Natural killer cell (primary cell): Measurements from ENCODE around the gene EPB41L4B. TPM values are rescaled to one million over a fixed set of nuclear protein-coding genes. Genes with fewer than 3 reads are reported as not detected.

Experiments
- ATAC-seq, 3 donors: fragments of 150-1000 bp in 2 of 3; fragments of 200-7000 bp in 1 of 3; cut with Tn5 transposase; 1 replicate in 1 of 3; 2 replicates in 2 of 3; pipeline ENCODE4 v1.10.0; 2021; ENCODE audit warnings: mild to moderate bottlenecking in 2 of 3, moderate library complexity in 2 of 3
- DNase-seq, 2 donors: peaks; one replicate each; pipeline versions ENCODE4 v3.0.0 to v3.0.0-alpha.2; 2013 to 2021; ENCODE audit warnings: mixed read lengths in 1 of 2
- H3K27ac ChIP-seq: one replicate; pipeline ENCODE4 v1.5.1; 2013; ENCODE audit warnings: mild to moderate bottlenecking, low read length
- H3K27me3 ChIP-seq: one replicate; pipeline ENCODE4 v1.6.1; 2013; ENCODE audit warnings: low read length; ENCODE audit not compliant: control insufficient read depth, insufficient read depth
- H3K36me3 ChIP-seq: one replicate; pipeline ENCODE4 v1.6.1; 2013; ENCODE audit warnings: low read length; ENCODE audit not compliant: control insufficient read depth, insufficient read depth
- H3K4me1 ChIP-seq: one replicate; pipeline ENCODE4 v1.6.1; 2013; ENCODE audit warnings: low read length; ENCODE audit not compliant: control insufficient read depth, insufficient read depth
- H3K4me3 ChIP-seq: one replicate; pipeline ENCODE4 v1.5.1; 2013; ENCODE audit warnings: low read length
- H3K9me3 ChIP-seq: one replicate; pipeline ENCODE4 v1.6.1; 2013; ENCODE audit warnings: low read length; ENCODE audit not compliant: control insufficient read depth, insufficient read depth
- H3K27ac Mint-ChIP-seq, 2 donors: one replicate each; pipeline ENCODE4 v1.8.0; 2022; ENCODE audit warnings: mild to moderate bottlenecking in 2 of 2, mixed read lengths in 2 of 2, moderate library complexity in 1 of 2
- H3K27me3 Mint-ChIP-seq, 2 donors: one replicate each; pipeline ENCODE4 v1.8.0; 2022; ENCODE audit warnings: low read depth in 2 of 2, mixed read lengths in 2 of 2
- H3K36me3 Mint-ChIP-seq: one replicate; pipeline ENCODE4 v1.8.0; 2022; ENCODE audit warnings: mixed read lengths
- H3K4me1 Mint-ChIP-seq, 2 donors: one replicate each; pipeline ENCODE4 v1.8.0; 2022; ENCODE audit warnings: mixed read lengths in 2 of 2
- H3K4me3 Mint-ChIP-seq: one replicate; pipeline ENCODE4 v1.8.0; 2022; ENCODE audit warnings: mild to moderate bottlenecking, moderate library complexity, mixed read lengths
- H3K9me3 Mint-ChIP-seq, 2 donors: one replicate each; pipeline ENCODE4 v1.8.0; 2022; ENCODE audit warnings: mixed read lengths in 2 of 2
- CTCF ChIP-seq: fragments of 200-600 bp; IDR thresholded peaks from one replicate; pipeline ENCODE4 v1.8.0; 2022; ENCODE audit warnings: antibody characterized with exemption
- WGBS: methylation state at CpG from one replicate; pipeline ENCODE4 v1.1.7; 2013; ENCODE audit warnings: missing lambda C conversion rate; ENCODE audit not compliant: insufficient coverage; 5-methylcytosine and 5-hydroxymethylcytosine counted together
- intact Hi-C: fragments of 100-400 bp; cut with micrococcal nuclease; formaldehyde crosslinking; loops from one replicate; pipeline ENCODE4 v1.14.2; 2022
- total RNA-seq, 4 donors: library from RNA; stranded (reverse); fragments of 120-200 nt in 1 of 4; gene quantifications; one replicate each; pipeline versions ENCODE4 v1.2.3 to v1.2.4, GENCODE V29; 2013 to 2022

Gene EPB41L4B
- total RNA-seq, 3 donors from 2014 or later (not counting 1 experiment from before 2014, with no cell fraction given), result not detected

GRCh38 chr9:109323771-109324170 lies 2.9 kb upstream of the EPB41L4B start:
- H3K27me3 ChIP-seq, result peaks cover 14% of the 10 kb centered on the region
- peaks cover 5 to 11% of the 10 kb centered on the region in 2 donors for H3K4me1 Mint-ChIP-seq
- H3K4me3 ChIP-seq, result no peak overlapping the region
- no peaks in the 10 kb centered on the region for H3K9me3 Mint-ChIP-seq
- DNase-seq, result no peak
- no peaks in the 10 kb centered on the region for H3K9me3 ChIP-seq
- ATAC-seq, result no peak
- peaks cover 12% of the 10 kb centered on the region for H3K4me1 ChIP-seq
- peaks cover 33 to 66% of the 10 kb centered on the region in 2 donors for H3K27me3 Mint-ChIP-seq
- no peak overlapping the region for H3K27ac Mint-ChIP-seq
- no peaks in the 10 kb centered on the region for H3K36me3 ChIP-seq
- H3K27ac ChIP-seq, result no peak overlapping the region
- H3K4me3 Mint-ChIP-seq, result no peak overlapping the region
- no peaks in the 10 kb centered on the region for H3K36me3 Mint-ChIP-seq
- TF ChIP-seq CTCF, result no peak
- intact Hi-C loops, result no loop called here
- 93% methylated on average over 2 of the region's 3 CpGs for WGBS

- Mint-ChIP-seq H3K9me3 (no peaks in the 10 kb centered on the region), H3K36me3 (no peaks in the 10 kb centered on the region), H3K27me3 (peaks cover 44 to 73% of the 10 kb centered on the region in 2 donors), H3K4me3 (peak overlapping the region; percentile 93), H3K27ac (no peak overlapping the region), H3K4me1 (peaks cover 5 to 11% of the 10 kb centered on the region in 2 donors)
- H3K4me1 ChIP-seq, result peaks cover 12% of the 10 kb centered on the region
- WGBS, result 76% methylated on average over 5 of the region's 5 CpGs
- no peaks in the 10 kb centered on the region for H3K9me3 ChIP-seq
- peaks cover 15% of the 10 kb centered on the region for H3K27me3 ChIP-seq
- intact Hi-C loops, result no loop called here
- H3K36me3 ChIP-seq, result no peaks in the 10 kb centered on the region
- H3K27ac ChIP-seq, result no peak overlapping the region
- no peak overlapping the region for H3K4me3 ChIP-seq
- ATAC-seq (no peak), DNase-seq (no peak)
- TF ChIP-seq CTCF, result no peak
These were observed 868 bp upstream of the EPB41L4B start for GRCh38 chr9:109321727-109322126.

- Mint-ChIP-seq H3K27me3 (peaks cover 55 to 73% of the 10 kb centered on the region in 2 donors), H3K4me3 (no peak overlapping the region), H3K27ac (no peak overlapping the region), H3K4me1 (peaks cover 5 to 11% of the 10 kb centered on the region in 2 donors), H3K9me3 (no peaks in the 10 kb centered on the region), H3K36me3 (no peaks in the 10 kb centered on the region)
- no peak for TF ChIP-seq CTCF
- H3K4me3 ChIP-seq, result no peak overlapping the region
- no peaks in the 10 kb centered on the region for H3K36me3 ChIP-seq
- ATAC-seq, result peak in 1 of 3 donors; percentile 21
- intact Hi-C loops, result no loop called here
- H3K4me1 ChIP-seq, result peaks cover 12% of the 10 kb centered on the region
- H3K27me3 ChIP-seq, result peaks cover 15% of the 10 kb centered on the region
- no peaks in the 10 kb centered on the region for H3K9me3 ChIP-seq
- H3K27ac ChIP-seq, result no peak overlapping the region
- WGBS, result under 1% methylated on average over 77 of the region's 77 CpGs
- peak in 1 of 2 donors; percentile 7 for DNase-seq
These were observed 523 bp downstream of the EPB41L4B start for GRCh38 chr9:109320331-109320741.

GRCh38 chr9:109319626-109320241 lies 1.1 kb downstream of the EPB41L4B start:
- Mint-ChIP-seq H3K4me3 (peak overlapping the region; percentile 80), H3K27me3 (peaks cover 59 to 71% of the 10 kb centered on the region in 2 donors), H3K27ac (no peak overlapping the region), H3K36me3 (no peaks in the 10 kb centered on the region), H3K9me3 (no peaks in the 10 kb centered on the region), H3K4me1 (peaks cover 5 to 11% of the 10 kb centered on the region in 2 donors)
- H3K9me3 ChIP-seq, result no peaks in the 10 kb centered on the region
- H3K4me1 ChIP-seq, result peaks cover 12% of the 10 kb centered on the region
- intact Hi-C loops, result no loop called here
- ATAC-seq (peak in 1 of 3 donors; percentile 14), DNase-seq (peak in 1 of 2 donors; percentile 29)
- no peaks in the 10 kb centered on the region for H3K36me3 ChIP-seq
- 6% methylated on average over 42 of the region's 42 CpGs for WGBS
- H3K27me3 ChIP-seq, result peaks cover 15% of the 10 kb centered on the region
- no peak for TF ChIP-seq CTCF
- H3K27ac ChIP-seq, result no peak overlapping the region
- H3K4me3 ChIP-seq, result no peak overlapping the region
